Measurements from ENCODE around the gene TTC34.

- TF ChIP-seq EZH2 (IDR thresholded peaks at IDR 0.05; ENCODE audit: low read depth, unreplicated experiment): no peak
- peak in 1 of 2 experiments; percentile 36; a peak in 2 of 4 replicates for TF ChIP-seq CTCF (conservative IDR thresholded peaks at IDR 0.05; ENCODE audit: low read depth in 2 of 2)
- TF ChIP-seq EZH2phosphoT487 (IDR thresholded peaks at IDR 0.05; ENCODE audit: unreplicated experiment): no peak
- TF ChIP-seq POLR2AphosphoS5 (IDR thresholded peaks at IDR 0.05; ENCODE audit: low read depth): no peak
- no peak for TF ChIP-seq STAT1 (IDR thresholded peaks at IDR 0.05; ENCODE audit: unreplicated experiment)
These were observed 14.2 kb downstream of the TTC34 start for GRCh38 chr1:2787163-2787911.
